ENCODE measurements around the gene RAPGEF1.
A peak's percentile ranks its signal among the peaks of the same experiment; 100 is the strongest.
"Not testable (repeated sequence)": the region's sequence is repeated elsewhere in the genome, so short reads cannot be mapped to it uniquely, and the experiment has no call there.

RAPGEF1 gene

GRCh38 chr9:131660466-131661405 is 79.1 kb downstream of the RAPGEF1 start:
- TF ChIP-seq, protein P1, sequence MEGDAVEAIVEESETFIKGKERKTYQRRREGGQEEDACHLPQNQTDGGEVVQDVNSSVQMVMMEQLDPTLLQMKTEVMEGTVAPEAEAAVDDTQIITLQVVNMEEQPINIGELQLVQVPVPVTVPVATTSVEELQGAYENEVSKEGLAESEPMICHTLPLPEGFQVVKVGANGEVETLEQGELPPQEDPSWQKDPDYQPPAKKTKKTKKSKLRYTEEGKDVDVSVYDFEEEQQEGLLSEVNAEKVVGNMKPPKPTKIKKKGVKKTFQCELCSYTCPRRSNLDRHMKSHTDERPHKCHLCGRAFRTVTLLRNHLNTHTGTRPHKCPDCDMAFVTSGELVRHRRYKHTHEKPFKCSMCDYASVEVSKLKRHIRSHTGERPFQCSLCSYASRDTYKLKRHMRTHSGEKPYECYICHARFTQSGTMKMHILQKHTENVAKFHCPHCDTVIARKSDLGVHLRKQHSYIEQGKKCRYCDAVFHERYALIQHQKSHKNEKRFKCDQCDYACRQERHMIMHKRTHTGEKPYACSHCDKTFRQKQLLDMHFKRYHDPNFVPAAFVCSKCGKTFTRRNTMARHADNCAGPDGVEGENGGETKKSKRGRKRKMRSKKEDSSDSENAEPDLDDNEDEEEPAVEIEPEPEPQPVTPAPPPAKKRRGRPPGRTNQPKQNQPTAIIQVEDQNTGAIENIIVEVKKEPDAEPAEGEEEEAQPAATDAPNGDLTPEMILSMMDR (conservative IDR thresholded peaks at IDR 0.05; ENCODE audit: control insufficient read depth, insufficient read depth, low read depth, low read length): no peak
- no peak overlapping the region for H3K4me3 ChIP-seq (ENCODE audit: control insufficient read depth, low read depth, low read length)
- DNase-seq (ENCODE audit: low read depth): no peak

DNA sequence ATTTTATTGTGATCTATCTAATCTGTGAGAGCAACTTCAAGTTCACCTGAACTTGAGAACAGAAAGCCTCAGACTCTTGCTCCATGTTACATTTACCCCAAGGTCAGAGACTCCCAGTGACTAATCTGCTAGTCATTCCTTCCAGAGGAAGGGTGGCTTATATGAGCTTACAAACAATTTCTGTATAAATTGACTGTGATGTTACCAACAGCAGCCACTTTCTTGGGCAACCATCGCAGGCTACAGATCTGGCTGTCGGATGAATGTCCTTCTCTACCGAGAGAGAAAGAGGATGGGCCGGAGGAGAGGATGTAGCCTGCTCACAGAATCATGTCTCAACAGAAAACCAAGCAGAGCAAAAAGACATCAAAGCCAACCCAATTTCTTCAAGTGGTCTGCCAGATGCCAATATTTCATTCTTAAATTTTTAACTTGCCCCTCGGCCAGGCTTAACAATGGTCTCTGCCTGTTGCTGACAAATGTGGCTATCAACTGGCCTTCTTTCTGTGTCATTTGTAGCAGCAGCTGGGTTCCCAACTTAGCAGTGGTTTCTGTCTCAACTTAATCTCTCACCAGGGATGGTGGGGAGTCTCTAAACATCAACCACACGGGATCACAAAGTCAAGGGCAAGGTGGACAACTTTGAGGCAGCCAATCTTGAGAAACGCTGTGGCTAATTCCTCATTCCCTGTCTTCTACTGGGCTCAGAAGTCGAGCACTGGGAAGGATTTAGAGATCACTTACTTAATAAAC is 81.3 kb downstream of the RAPGEF1 start:
- TF ChIP-seq, protein P1 (conservative IDR thresholded peaks at IDR 0.05; ENCODE audit: control insufficient read depth, insufficient read depth, low read depth, low read length): no peak
- peak; percentile 93 for DNase-seq (ENCODE audit: low read depth)
- H3K4me3 ChIP-seq (ENCODE audit: control insufficient read depth, low read depth, low read length): no peak overlapping the region

DNA sequence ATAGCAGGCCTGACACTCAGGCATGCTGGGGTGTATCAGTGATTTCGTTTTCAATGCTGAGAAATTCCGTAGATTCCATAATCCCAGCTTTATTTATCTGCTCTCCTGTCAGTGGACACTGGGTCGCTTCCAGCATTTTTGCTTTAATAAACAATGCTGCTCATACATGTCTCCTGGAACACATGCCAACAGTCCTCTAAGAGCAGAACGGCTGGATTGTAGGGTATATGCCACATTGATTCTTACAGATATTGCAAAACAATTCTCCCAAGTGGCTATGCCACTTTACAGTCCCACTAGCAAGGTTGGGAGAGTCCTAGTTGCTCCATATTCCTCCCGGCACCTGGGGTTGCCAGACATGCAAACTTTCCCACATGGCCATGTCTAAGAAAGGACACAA is 81.9 kb downstream of the RAPGEF1 start:
- TF ChIP-seq, protein P1 (conservative IDR thresholded peaks at IDR 0.05; ENCODE audit: control insufficient read depth, insufficient read depth, low read depth, low read length): no peak
- no peak for DNase-seq (ENCODE audit: low read depth)
- H3K4me3 ChIP-seq (ENCODE audit: control insufficient read depth, low read depth, low read length): no peak overlapping the region

DNA sequence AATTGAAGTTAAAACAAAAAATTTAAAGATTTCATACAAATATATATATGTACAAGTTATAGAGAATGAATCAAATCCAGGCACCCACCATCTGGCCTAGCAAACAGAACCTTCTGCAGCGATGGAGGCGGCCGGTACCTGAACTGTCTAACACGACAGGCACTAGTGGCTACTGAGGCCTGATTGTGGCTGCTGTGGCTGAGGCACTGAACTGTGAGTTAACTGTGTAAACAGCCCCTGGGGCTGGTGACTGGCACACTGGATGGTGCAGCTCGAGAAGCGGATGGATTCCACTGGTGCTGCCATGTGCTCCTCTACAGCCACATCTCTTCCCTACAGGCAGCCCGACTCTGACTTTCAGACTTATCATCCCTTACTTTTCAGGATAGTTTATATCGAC is 82.4 kb downstream of the RAPGEF1 start:
- DNase-seq (ENCODE audit: low read depth): no peak
- TF ChIP-seq, protein P1 (conservative IDR thresholded peaks at IDR 0.05; ENCODE audit: control insufficient read depth, insufficient read depth, low read depth, low read length): no peak
- no peak overlapping the region for H3K4me3 ChIP-seq (ENCODE audit: control insufficient read depth, low read depth, low read length)

DNA sequence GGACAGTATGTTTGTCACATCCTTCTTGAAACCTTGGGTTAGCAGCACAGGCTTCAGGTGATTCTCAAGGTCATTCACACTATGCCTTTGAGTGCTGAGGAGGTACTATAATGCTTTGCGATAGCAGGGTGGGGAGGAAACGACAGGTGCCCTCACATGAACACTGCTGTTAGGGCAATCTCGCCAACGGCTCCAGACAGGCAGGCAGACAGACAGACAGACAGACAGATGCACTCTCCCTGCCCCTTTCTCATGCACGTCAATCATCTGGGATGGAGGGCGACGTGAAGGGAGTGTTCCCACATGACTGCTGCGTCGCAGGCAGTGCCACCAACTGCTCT is 82.9 kb downstream of the RAPGEF1 start:
- no peak overlapping the region for H3K4me3 ChIP-seq (ENCODE audit: control insufficient read depth, low read depth, low read length)
- no peak for DNase-seq (ENCODE audit: low read depth)
- TF ChIP-seq, protein P1 (conservative IDR thresholded peaks at IDR 0.05; ENCODE audit: control insufficient read depth, insufficient read depth, low read depth, low read length): no peak

DNA sequence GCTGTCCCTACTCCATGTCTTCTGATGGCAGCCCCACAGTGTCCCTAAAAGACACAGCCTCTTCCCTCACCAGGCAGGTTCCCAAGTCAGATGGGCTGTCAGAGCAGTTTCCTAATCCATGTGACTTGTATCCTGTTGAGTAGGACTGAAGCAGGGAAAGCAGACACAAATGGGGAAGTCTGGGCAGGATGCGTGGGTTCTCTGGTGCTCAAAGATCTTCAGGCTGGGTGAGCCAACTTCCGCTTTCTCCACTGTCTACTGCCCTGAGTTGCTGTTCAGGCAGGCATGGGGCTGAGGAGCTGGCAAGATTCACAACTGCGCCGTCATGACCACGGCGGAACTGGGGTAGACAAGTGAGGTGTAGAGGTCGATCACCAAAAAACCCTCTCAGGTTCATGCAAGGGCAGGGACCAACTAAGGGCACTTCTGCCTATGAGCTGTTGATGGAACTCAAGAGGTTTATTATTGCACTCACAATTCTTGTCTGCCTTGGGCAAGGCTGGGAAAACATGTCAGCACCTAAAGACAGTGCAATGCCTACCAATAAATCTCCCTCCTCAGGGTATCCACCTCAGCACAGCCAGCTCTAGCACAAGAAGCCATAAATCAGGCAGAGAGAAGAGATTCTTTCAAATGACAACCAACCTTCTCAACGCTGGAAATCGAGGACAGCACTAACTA is 83.4 kb downstream of the RAPGEF1 start:
- TF ChIP-seq, protein P1 (conservative IDR thresholded peaks at IDR 0.05; ENCODE audit: control insufficient read depth, insufficient read depth, low read depth, low read length): no peak
- no peak overlapping the region for H3K4me3 ChIP-seq (ENCODE audit: control insufficient read depth, low read depth, low read length)
- DNase-seq (ENCODE audit: low read depth): no peak

DNA sequence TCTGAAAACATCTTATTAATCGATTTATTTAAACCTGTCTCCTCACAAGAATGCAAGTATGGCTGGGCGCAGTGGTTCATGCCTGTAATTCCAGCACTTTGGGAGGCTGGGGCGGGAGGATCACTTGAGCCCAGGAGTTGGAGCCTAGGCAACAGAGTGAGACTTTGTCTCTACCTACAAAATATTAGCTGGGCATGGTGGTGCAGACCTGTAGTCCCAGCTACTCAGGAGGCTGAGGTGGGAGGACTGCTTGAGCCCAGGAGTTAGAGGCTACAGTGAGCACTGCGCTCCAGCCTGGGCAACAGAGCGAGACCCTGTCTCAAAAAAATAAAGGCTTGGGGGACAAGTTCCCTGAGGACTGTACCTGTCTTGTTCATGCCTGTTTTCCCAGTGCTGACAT is 85.5 kb downstream of the RAPGEF1 start:
- DNase-seq (ENCODE audit: low read depth); H3K4me3 ChIP-seq (ENCODE audit: control insufficient read depth, low read depth, low read length): not testable (repeated sequence)
